ENCODE data around the gene NEU1. TPM values are rescaled to one million over a fixed set of nuclear protein-coding genes. Genes with fewer than 3 reads are reported as not detected.
"Not testable (repeated sequence)": the region's sequence is repeated elsewhere in the genome, so short reads cannot be mapped to it uniquely, and the experiment has no call there.

The NEU1 gene
- polyA plus RNA-seq, 1 donor: 15.0 TPM

- DNase-seq (ENCODE audit: low read depth): no peak
These were observed 11.6 kb upstream of the NEU1 start for GRCh38 chr6:31874084-31874670.

DNA sequence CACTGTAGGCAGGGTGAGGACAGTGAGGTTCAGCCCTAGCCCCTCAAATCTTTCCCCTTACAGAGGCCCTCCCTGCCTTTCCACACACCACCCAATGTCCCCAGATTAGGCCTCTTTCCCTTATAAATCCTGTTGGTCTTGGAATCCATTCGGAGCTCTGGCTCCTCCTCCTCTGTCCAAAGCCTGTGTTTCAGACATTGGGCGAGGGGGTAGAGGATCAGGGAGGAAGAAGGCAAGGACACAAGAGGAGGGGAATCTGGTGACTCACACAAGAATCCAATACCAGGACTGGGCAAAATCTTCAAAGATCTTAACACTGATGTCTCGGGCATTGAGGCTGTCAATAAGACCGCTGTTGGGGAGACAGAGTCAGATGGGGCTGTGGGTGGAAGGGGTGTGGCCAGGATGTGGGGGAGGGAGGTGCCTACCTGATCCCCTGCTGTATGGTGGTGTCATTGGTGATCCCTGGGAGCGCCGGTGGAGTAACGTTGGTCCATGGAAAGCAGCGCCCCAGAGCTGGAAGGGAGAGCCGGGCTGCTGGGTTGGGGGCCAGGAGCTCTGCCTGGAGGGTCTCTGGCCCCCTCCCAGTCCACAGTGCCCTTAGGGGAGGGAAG, 8.5 kb upstream of the NEU1 start:
- DNase-seq (ENCODE audit: low read depth): no peak

GRCh38 chr6:31870385-31870921, 7.8 kb upstream of the NEU1 start:
- DNase-seq (ENCODE audit: low read depth): no peak

GRCh38 chr6:31869343-31869742, 6.7 kb upstream of the NEU1 start:
- DNase-seq (ENCODE audit: low read depth): no peak

DNA sequence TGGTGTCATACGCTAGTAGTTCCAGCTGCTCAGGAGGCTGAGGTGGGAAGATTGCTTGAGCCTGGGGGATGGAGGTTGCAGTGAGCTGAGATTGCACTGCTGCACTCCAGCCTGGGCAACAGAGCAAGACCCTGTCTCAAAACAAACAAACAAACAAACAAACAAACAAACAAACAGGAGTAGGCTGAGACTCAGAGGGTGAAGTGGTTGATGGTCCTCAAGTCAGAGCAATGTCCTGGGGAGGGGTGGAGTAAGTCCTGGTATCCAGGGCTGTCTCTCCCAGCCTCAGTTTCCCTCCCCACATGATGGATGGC, 6.0 kb upstream of the NEU1 start:
- not testable (repeated sequence) for DNase-seq (ENCODE audit: low read depth)

DNA sequence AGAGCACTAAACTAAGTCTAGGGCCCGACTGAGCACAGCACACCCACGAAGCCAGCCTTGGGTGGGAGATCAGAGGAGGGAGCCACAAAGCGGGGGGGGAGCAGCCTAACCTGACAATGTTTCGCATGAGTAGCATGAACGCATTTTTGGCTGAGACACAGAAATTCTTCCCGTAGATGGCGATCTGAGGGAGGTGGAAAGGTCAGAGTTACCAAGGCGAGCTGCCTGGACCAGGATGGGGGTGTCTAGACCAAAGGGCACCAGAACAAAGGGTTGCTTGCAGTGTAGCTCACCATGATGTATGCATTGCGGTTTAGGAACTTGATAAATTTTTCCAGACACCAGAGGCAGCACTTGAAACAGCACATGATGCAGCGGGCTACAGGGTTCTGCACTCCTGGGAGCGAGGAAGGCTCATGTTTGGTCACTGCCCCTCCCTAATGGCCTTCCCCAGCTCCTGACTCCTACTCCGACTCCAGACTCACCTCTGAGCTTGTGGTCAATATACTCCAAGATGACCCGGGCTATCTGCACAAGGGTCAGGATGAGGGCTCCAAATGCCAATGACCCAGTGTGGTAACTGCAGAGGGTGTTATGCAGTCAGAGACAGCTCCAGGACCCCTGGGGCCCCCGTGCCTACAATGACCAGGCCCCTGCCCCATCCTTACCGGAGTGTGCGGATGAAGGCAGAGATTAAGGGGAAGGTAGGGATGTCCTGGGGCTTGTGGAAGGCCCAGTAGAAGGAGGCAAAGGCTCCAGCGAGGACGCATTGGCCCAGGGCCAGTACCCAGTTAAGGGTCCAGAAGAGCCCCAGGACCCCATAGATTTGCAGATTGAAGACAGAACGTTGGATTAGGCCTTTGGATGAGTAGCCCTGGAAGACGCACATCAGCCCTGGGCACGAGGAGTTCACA, 2.8 kb upstream of the NEU1 start:
- no peak for DNase-seq (ENCODE audit: low read depth)

DNA sequence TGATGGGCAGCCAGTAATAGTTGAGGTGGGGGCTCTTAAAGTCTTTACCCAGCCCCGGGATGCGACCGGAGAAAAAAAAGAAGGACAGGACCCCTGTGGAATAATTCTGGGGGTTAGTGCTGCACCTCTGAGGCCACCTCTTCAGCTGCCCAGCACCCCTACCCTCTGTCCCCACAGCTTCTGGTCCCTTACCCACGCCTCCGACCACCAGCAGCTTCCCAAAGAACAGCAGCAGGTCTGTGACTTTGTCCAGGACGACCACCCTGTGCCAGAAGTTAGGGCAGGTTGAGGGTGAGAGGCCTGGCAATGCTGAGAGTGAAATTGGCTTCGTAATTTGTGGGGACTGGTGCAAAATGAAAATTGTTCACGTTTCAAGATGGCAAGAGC, 2.2 kb upstream of the NEU1 start:
- no peak for DNase-seq (ENCODE audit: low read depth)

DNA sequence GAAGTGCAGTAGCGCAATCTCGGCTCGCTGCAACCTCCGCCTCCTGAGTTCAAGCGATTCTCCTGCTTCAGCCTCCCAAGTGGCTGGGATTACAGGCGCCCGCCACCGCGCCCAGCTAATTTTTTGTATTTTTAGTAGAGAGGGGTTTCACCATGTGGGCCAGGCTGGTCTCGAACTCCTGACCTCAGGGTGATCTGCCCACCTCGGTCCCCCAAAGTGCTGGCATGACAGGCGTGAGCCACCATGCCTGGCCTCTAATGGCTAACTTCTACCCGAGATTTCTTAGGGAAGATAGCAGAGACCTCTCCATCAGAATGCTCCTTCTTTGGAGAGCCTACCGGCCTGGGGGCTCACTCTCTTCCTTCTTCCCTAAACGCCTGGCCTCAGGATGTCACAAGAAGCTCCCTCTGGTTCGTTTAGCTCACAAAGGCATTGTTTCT, 1.5 kb upstream of the NEU1 start:
- DNase-seq (ENCODE audit: low read depth): not testable (repeated sequence)

DNA sequence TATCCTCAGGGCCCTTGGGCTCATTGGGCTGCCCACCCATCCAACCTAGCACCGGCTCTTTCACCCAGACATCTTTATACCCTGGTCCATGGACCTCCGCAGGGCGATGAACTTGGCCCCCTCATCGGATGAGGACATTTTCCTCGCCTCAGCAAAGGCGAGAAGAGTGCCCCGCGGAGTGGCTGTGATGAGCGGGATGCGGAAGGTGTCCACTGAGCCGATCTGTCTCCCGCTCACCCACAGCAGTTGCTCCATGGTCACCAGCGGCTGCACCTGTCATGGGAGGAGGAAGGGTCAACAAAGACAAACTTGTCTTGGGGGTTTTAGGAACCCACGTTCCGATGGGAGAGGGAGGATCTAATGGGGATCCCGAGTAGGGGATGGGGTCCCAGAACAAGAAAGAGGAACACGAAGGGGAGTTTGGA, 690 bp downstream of the NEU1 start:
- DNase-seq (ENCODE audit: low read depth): no peak

DNA sequence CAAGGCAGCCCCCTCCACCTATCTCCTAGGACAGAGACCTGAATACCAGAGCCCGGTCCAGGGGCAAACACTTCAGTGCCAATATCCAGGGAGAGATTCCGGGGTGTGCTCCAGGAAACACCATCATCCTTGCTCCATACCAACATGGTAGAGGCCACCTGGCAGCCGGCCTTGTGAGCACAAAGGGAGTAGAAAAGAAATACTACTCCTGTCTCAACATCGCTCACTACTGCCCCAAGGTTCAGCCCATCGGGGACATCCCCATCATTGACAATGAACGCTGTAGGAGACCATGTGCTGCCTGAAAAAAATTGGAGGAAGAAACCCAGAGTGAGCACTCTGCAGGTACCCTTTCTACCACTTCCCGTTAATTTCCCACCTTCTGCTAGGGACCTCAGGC, 1.5 kb downstream of the NEU1 start:
- no peak for DNase-seq (ENCODE audit: low read depth)

DNA sequence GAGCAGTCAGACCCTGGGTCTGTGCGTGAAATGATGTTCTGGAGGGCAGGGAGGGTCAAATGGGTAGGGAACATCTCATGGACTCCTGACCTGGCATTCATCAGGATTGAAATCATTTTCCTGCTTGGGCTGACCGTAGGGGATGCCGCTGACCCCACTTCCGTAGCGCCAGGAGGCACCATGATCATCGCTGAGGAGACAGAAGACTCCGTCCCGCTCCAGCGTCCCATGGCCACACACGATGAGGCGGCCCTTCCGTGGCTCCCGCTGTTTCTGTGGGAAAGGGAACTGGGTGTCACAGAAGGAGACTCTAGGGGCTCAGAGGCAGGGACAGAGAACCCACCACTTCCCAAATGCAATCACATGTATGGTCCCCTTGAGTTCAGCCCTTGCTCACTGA, 2.3 kb downstream of the NEU1 start:
- no peak for DNase-seq (ENCODE audit: low read depth)

- no peak for DNase-seq (ENCODE audit: low read depth)
These were observed 2.7 kb downstream of the NEU1 start for GRCh38 chr6:31859923-31860322.

- no peak for DNase-seq (ENCODE audit: low read depth)
These were observed 3.9 kb downstream of the NEU1 start for GRCh38 chr6:31858707-31859106.

- not testable (repeated sequence) for DNase-seq (ENCODE audit: low read depth)
These were observed 4.8 kb downstream of the NEU1 start for GRCh38 chr6:31857774-31858173.

- DNase-seq (ENCODE audit: low read depth): not testable (repeated sequence)
These were observed 10.5 kb downstream of the NEU1 start for GRCh38 chr6:31851980-31852718.

DNA sequence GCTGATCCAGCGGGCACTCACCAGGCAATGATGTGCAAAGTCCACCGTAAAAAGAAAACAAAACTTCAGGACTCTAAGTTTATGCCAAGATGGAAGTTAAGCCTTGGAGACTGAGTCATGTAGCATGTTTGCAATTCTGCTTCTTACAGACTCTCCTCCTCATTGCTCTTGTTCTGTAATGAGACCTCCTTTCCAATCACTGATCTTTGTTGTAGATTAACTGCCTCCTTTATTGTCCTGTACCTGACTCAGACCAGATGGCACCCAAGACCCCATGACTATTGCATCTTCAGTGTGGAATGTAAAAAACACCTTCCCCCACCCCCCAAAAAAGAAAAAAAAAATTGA, 11.2 kb downstream of the NEU1 start:
- no peak for DNase-seq (ENCODE audit: low read depth)

- no peak for DNase-seq (ENCODE audit: low read depth)
These were observed 11.7 kb downstream of the NEU1 start for GRCh38 chr6:31850765-31851484.

DNA sequence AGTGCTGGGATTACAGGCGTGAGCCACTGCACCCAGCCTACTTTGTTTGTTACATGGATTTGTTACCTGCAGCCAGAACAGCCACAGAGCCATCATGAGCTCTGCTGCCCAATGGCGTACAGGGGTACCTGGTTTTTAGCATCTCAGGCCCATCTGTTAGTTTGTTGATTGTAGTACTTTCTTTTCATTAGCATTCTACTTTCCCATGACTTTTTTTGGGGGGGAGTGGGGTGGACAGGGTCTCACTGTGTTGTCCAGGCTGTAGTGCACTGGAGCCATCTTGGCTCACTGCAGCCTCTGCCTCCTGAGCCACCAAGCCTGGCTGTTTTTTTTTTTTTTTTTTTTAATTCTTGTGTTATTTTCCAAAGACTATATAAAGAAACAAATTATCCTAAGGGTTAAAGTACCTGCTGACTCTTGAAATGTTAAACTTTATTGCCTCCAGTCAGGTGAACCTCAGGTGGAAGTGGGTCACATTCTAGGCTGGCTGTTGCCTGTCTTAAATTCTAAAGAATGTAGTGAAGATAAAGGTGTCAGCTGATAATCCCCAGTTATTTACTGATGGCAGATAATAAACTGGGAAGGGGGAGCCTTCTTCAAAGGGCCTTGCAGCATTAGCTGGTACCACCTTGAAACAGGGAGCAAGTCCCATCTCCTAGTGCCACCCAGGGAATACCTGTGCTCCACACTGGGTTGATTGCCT, 15.2 kb downstream of the NEU1 start:
- DNase-seq (ENCODE audit: low read depth): no peak

DNA sequence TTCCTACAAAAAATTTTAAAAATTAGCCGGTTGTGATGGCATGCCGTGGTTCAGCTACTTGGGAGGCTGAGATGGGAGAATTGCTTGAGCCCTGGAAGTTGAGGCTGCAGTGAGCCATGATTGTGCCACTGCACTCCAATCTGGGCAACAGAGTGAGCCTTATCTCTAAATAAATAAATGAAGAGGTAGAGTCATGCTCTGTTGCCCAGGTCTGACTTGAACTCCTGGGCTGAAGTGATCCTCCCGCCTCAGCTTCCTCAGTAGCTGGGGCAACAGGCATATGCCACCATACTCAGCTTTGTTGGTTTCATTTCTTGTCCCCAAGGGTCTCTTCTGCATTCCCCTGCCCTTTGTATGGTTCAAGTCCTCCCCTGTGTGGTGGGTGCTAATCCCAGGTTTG, 18.1 kb downstream of the NEU1 start:
- DNase-seq (ENCODE audit: low read depth): no peak

DNA sequence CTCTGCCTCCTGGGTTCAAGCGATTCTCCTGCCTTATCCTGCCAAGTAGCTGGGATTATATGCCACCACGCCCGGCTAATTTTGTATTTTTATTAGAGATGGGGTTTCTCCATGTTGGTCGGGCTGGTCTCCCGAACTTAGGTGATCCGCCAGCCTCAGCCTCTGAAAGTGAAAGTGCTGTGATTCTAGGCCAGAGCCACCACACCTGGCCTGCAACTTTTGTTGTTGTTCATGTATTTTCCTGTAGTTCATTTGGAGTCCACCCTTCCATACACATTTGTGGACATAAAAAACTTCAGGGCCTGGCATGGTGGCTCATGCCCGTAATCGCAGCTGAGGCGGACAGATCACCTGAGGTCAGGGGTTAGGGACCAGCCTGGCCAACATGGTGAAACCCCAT, 20.6 kb downstream of the NEU1 start:
- no peak for DNase-seq (ENCODE audit: low read depth)

GRCh38 chr6:31839779-31840126, 22.9 kb downstream of the NEU1 start:
- DNase-seq (ENCODE audit: low read depth): not testable (repeated sequence)
